Memory B cell (primary cell): ENCODE measurements around the gene DNAJC7.

Experiments used
- ATAC-seq: fragments of 150-1000 bp; cut with Tn5 transposase; 2 replicates; pipeline ENCODE4 v1.10.0; 2021; ENCODE audit warnings: low read depth, mild to moderate bottlenecking, moderate library complexity
- DNase-seq, 2 donors: peaks; one replicate each; pipeline ENCODE4 v3.0.0; 2022; ENCODE audit warnings: low spot score in 2 of 2
- H3K27ac Mint-ChIP-seq: one replicate; pipeline ENCODE4 v1.8.0; 2022; ENCODE audit warnings: mild to moderate bottlenecking, moderate library complexity, mixed read lengths
- H3K27me3 Mint-ChIP-seq: one replicate; pipeline ENCODE4 v1.8.0; 2022; ENCODE audit warnings: mixed read lengths
- H3K36me3 Mint-ChIP-seq: one replicate; pipeline ENCODE4 v1.8.0; 2022; ENCODE audit warnings: mild to moderate bottlenecking, mixed read lengths
- H3K4me1 Mint-ChIP-seq: one replicate; pipeline ENCODE4 v1.8.0; 2022; ENCODE audit warnings: mixed read lengths
- H3K4me3 Mint-ChIP-seq: one replicate; pipeline ENCODE4 v1.8.0; 2022; ENCODE audit warnings: mild to moderate bottlenecking, moderate library complexity, mixed read lengths
- H3K9me3 Mint-ChIP-seq: one replicate; pipeline ENCODE4 v1.8.0; 2022; ENCODE audit warnings: mixed read lengths

DNAJC7 gene

DNA sequence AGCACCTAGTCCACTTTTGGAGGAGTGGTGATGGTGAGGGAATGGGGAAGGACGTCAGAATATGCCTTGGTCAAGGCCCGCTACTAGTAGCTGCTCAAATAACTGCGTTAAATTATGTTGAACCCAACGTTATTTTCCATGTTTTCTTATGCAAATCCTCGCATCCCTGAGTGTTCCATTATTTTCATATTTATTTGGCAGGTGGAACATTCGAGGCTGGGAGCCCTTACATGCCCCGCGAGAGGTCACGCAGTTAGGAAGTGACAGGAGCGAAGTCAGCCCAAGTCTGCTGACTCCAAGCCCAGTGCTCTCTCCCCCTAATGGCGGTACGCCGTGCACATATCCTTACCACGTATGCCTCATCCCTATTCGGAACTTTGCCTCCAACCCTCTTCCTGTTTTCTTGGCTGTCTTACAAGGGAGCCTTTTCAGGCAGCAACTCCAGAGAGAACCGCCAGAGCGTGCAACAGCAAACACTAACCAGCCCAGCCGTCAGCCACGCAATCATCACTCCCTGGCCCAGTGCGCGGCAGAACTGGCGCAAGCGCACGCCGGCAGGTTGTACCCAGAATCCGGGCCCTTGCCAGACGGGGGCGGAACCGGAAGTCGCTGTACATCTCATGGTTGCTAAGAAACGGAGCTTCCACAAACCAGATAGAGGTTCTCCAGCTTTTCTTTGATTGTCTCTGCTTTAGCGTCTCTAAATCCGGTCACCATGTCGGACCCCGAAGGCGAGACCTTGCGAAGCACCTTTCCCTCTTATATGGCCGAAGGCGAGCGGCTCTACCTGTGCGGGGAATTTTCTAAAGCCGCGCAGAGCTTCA lies 87.0 kb downstream of the DNAJC7 start, which contains the start of gene ODAD4:
Gene ODAD4 (plus strand): TSS at position 609 of the 824 bp plus-strand sequence. CDS start 107 bp downstream, at position 716.
- Mint-ChIP-seq H3K4me1 (peaks cover 18% of the 10 kb centered on the region), H3K27me3 (no peaks in the 10 kb centered on the region)
- ATAC-seq, result peak; percentile 98

DNA sequence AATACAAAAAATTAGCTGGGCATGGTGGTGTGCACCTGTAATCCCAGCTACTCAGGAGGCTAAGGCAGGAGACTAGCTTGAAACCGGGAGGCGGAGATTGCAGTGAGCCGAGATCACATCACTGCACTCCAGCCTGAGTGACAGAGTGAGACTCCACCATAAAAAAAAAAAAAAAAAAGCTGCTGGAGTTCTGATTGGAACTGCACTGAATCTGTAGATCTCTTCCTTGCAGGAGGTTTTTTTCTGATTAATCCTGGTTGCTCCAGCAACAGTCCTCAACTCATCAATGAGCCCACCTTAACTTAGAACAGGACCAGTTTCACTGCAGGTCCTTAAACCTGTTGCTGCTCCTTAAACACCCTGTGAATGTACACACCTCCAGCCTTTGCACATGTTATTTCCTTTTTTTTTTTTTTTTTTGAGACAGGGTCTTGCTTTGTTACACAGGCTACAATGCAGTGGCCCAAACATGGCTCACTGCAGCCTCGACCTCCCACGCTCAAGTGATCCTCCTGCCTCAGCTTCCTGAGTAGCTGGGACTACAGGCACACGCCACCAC lies 88.5 kb downstream of the DNAJC7 start:
- Mint-ChIP-seq H3K27ac (no peak overlapping the region), H3K4me1 (peaks cover 18% of the 10 kb centered on the region), H3K27me3 (no peaks in the 10 kb centered on the region), H3K36me3 (no peaks in the 10 kb centered on the region), H3K9me3 (no peaks in the 10 kb centered on the region), H3K4me3 (no peak overlapping the region)
- ATAC-seq (no peak), DNase-seq (no peak)

More for the DNA sequence above, 87.0 kb downstream of the DNAJC7 start, which contains the start of gene ODAD4:
- peak; percentile 78 to 91 for DNase-seq
- Mint-ChIP-seq H3K36me3 (no peaks in the 10 kb centered on the region), H3K4me3 (peak within 1 kb of the TSS; percentile 97), H3K27ac (peak within 1 kb of the TSS; percentile 93), H3K9me3 (no peaks in the 10 kb centered on the region)
